Uterus (tissue), 4 donors: ENCODE data around the gene HAPLN2. TPM values are rescaled to one million over a fixed set of nuclear protein-coding genes. Genes with fewer than 3 reads are reported as not detected.

Experiments
- DNase-seq, 2 donors: peaks; one replicate each; pipeline ENCODE4 v3.0.0-alpha.2; 2019 to 2020
- H3K27ac ChIP-seq, 2 donors: fragments of 200-600 bp; sonication (generic); 1 replicate in 1 of 2; 2 replicates in 1 of 2; pipeline ENCODE4 v1.5.1; 2016 to 2018
- H3K27me3 ChIP-seq, 2 donors: fragments of 200-600 bp; sonication (generic); one replicate each; pipeline ENCODE4 v1.5.1; 2018 to 2019; ENCODE audit warnings: control low read depth in 1 of 2
- H3K36me3 ChIP-seq, 2 donors: fragments of 200-600 bp; sonication (generic); one replicate each; pipeline ENCODE4 v1.5.1; 2019; ENCODE audit warnings: control low read depth in 1 of 2
- H3K4me1 ChIP-seq, 2 donors: fragments of 200-600 bp; sonication (generic); one replicate each; pipeline ENCODE4 v1.5.1; 2018 to 2019; ENCODE audit warnings: control low read depth in 1 of 2
- H3K4me3 ChIP-seq, 2 donors: fragments of 200-600 bp; sonication (generic); 1 replicate in 1 of 2; 2 replicates in 1 of 2; pipeline ENCODE4 v1.5.1; 2018 to 2019; ENCODE audit warnings: mild to moderate bottlenecking in 1 of 2
- H3K9me3 ChIP-seq, 2 donors: fragments of 200-600 bp; sonication (generic); one replicate each; pipeline ENCODE4 v1.5.1; 2019; ENCODE audit warnings: control low read depth in 1 of 2
- CTCF ChIP-seq, 4 experiments: fragments of 200-600 bp in 2 of 4; fragments of 450-650 bp in 2 of 4; sonication (generic) in 2 of 4; IDR thresholded peaks; one replicate each; pipeline ENCODE4 v1.5.1; 2016 to 2019; ENCODE audit warnings: antibody characterized with exemption in 4 of 4, mild to moderate bottlenecking in 2 of 4, moderate library complexity in 1 of 4
- POLR2A ChIP-seq, 2 donors: fragments of 450-650 bp; IDR thresholded peaks; one replicate each; pipeline ENCODE4 v1.6.1; 2016; ENCODE audit warnings: antibody characterized with exemption in 2 of 2, mild to moderate bottlenecking in 1 of 2, moderate library complexity in 1 of 2
- intact Hi-C: fragments of 100-400 bp; cut with DNase I; formaldehyde crosslinking; loops from one replicate; pipeline ENCODE4 v1.15.1; 2023; ENCODE audit warnings: low total_unique reads
- total RNA-seq, 4 donors: library from RNA; depleted of rRNA in 3 of 4; stranded (reverse); fragments of >200 nt in 3 of 4; gene quantifications; one replicate each; pipeline versions ENCODE4 v1.1.0 to v1.2.4, GENCODE V29; 2014 to 2023
- donor health status: DM: yes; HTN: yes; CAD: no.

The HAPLN2 gene
- total RNA-seq, 4 donors from 2014 or later: 0.77 to 3.9 TPM; not detected in 2

DNA sequence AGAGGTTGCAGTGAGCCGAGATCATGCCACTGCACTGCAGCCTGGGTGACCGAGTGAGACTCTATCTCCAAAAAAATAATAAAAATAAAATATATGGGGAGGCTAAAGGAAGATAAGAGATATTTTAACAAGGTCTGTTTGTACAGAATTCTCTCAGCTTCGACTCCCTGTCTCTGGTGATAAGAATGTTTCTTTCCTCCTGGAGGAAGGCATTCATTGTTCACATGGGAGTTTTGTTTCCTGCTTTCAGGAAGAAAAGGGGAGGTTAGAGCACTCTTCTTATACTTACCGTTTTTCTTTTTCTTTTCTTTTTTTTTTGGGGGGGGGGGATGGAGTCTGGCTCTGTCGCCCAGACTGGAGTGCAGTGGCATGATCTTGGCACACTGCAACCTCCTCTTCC is 29.7 kb upstream of the HAPLN2 start:
- Histone ChIP-seq H3K4me3 (no peak overlapping the region), H3K27ac (no peak overlapping the region), H3K36me3 (no peaks in the 10 kb centered on the region), H3K9me3 (no peaks in the 10 kb centered on the region), H3K4me1 (no peaks in the 10 kb centered on the region), H3K27me3 (no peaks in the 10 kb centered on the region)
- intact Hi-C loops: no loop called here
- no peak for TF ChIP-seq CTCF (IDR thresholded peaks at IDR 0.05)
- no peak for TF ChIP-seq POLR2A (IDR thresholded peaks at IDR 0.05)
- DNase-seq: no peak

GRCh38 chr1:156590326-156591180 is 28.7 kb upstream of the HAPLN2 start:
- Histone ChIP-seq H3K27ac (peak overlapping the region; percentile 87 to 93), H3K9me3 (no peaks in the 10 kb centered on the region), H3K4me1 (no peaks in the 10 kb centered on the region), H3K36me3 (no peaks in the 10 kb centered on the region), H3K27me3 (no peaks in the 10 kb centered on the region), H3K4me3 (no peak overlapping the region)
- no peak for DNase-seq
- no peak for TF ChIP-seq CTCF (IDR thresholded peaks at IDR 0.05)
- TF ChIP-seq POLR2A (IDR thresholded peaks at IDR 0.05): no peak
- intact Hi-C loops: no loop called here

- no peaks in the 10 kb centered on the region for H3K27me3 ChIP-seq
- no peaks in the 10 kb centered on the region for H3K36me3 ChIP-seq
- H3K9me3 ChIP-seq: no peaks in the 10 kb centered on the region
- DNase-seq: no peak
- H3K4me3 ChIP-seq: peak overlapping the region; percentile 66 to 68
- TF ChIP-seq CTCF (IDR thresholded peaks at IDR 0.05): no peak
- no peak for TF ChIP-seq POLR2A (IDR thresholded peaks at IDR 0.05)
- no peaks in the 10 kb centered on the region for H3K4me1 ChIP-seq
- intact Hi-C loops: no loop called here
- peak overlapping the region; percentile 87 to 93 for H3K27ac ChIP-seq
These were observed 28.1 kb upstream of the HAPLN2 start for GRCh38 chr1:156591181-156591431.

DNA sequence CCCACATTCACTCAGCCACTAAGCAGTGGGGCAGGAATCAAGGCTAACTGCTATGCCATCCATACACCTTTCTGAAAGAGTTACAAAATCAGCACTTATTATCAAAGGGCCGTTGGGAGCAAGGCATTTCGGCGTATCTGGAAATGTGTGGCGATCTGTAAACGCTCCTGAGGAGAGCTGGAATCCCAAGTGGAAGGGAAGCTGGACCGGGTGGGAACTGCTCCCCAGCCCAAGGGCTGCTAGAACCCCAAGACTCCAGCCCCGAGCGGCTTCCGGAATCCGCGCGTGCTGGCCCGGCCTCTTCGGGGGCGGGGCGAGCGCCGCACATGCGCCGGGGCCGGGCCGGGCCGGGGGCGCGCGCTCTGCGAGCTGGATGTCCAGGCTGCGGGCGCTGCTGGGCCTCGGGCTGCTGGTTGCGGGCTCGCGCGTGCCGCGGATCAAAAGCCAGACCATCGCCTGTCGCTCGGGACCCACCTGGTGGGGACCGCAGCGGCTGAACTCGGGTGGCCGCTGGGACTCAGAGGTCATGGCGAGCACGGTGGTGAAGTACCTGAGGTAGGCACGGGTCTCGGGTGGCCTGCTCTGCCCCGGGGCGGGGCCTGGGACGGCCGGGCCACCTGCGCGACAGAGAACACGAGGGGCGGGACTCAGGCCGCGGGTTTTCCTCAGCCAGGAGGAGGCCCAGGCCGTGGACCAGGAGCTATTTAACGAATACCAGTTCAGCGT is 27.6 kb upstream of the HAPLN2 start, which contains the start of gene NAXE:
Gene NAXE, plus strand, starts transcription at position 345 of the 726 bp plus-strand sequence. Its CDS starts 29 bp downstream, at position 374.
- H3K4me3 ChIP-seq: peak within 1 kb of the TSS; percentile 66 to 68
- DNase-seq: peak; percentile 55 to 73
- peak within 1 kb of the TSS; percentile 87 to 93 for H3K27ac ChIP-seq
- intact Hi-C loops: no loop called here
- TF ChIP-seq CTCF (IDR thresholded peaks at IDR 0.05): peak in 1 of 4 experiments; percentile 4
- peak; percentile 68 to 69 for TF ChIP-seq POLR2A (IDR thresholded peaks at IDR 0.05)
- H3K4me1 ChIP-seq: no peaks in the 10 kb centered on the region
- H3K9me3 ChIP-seq: no peaks in the 10 kb centered on the region
- no peaks in the 10 kb centered on the region for H3K36me3 ChIP-seq
- no peaks in the 10 kb centered on the region for H3K27me3 ChIP-seq
